Neural progenitor cell (in vitro differentiated cells): ENCODE data around the gene TRMT61A. TPM values are rescaled to one million over a fixed set of nuclear protein-coding genes. Genes with fewer than 3 reads are reported as not detected.

Source experiments
- DNase-seq: peaks from one replicate; pipeline ENCODE4 v3.0.0-alpha.2; 2016; ENCODE audit warnings: low spot score
- H2AFZ ChIP-seq: fragments of 200-600 bp; sonication (generic); replicated peaks from 2 replicates; pipeline ENCODE4 v1.6.1; 2016; ENCODE audit warnings: antibody characterized with exemption
- H3F3A ChIP-seq: fragments of 200-600 bp; sonication (generic); 2 replicates; pipeline ENCODE4 v1.6.1; 2016; ENCODE audit warnings: antibody characterized with exemption, low read depth
- H3K27ac ChIP-seq: fragments of 200-600 bp; sonication (generic); 2 replicates; pipeline ENCODE4 v1.5.1; 2016; ENCODE audit warnings: mild to moderate bottlenecking
- H3K27me3 ChIP-seq: fragments of 200-600 bp; sonication (generic); 2 replicates; pipeline ENCODE4 v1.6.1; 2016; ENCODE audit warnings: mild to moderate bottlenecking, moderate library complexity
- H3K36me3 ChIP-seq: fragments of 200-600 bp; sonication (generic); 2 replicates; pipeline ENCODE4 v1.5.1; 2016
- H3K4me1 ChIP-seq: fragments of 200-600 bp; sonication (generic); 2 replicates; pipeline ENCODE4 v1.6.1; 2016; ENCODE audit warnings: mixed run types
- H3K4me2 ChIP-seq: fragments of 200-600 bp; sonication (generic); 2 replicates; pipeline ENCODE4 v1.6.1; 2016
- H3K4me3 ChIP-seq: fragments of 200-600 bp; sonication (generic); 2 replicates; pipeline ENCODE4 v1.5.1; 2016
- H3K79me2 ChIP-seq: fragments of 200-600 bp; sonication (generic); 2 replicates; pipeline ENCODE4 v1.6.1; 2016; ENCODE audit warnings: low read depth
- H3K9ac ChIP-seq: fragments of 200-600 bp; sonication (generic); 2 replicates; pipeline ENCODE4 v1.6.1; 2016
- H3K9me3 ChIP-seq: fragments of 200-600 bp; sonication (generic); 2 replicates; pipeline ENCODE4 v1.5.1; 2016; ENCODE audit warnings: low read depth
- H4K20me1 ChIP-seq: fragments of 200-600 bp; sonication (generic); 2 replicates; pipeline ENCODE4 v1.6.1; 2016; ENCODE audit warnings: low read depth
- H3K27ac Mint-ChIP-seq: 3 replicates; pipeline ENCODE4 v1.8.0; 2021; ENCODE audit warnings: mixed read lengths
- H3K27me3 Mint-ChIP-seq: 2 replicates; pipeline ENCODE4 v1.8.0; 2022; ENCODE audit warnings: low read depth, mild to moderate bottlenecking, inconsistent platforms, moderate library complexity, mixed read lengths; ENCODE audit not compliant: insufficient read depth
- H3K36me3 Mint-ChIP-seq: 3 replicates; pipeline ENCODE4 v1.8.0; 2021; ENCODE audit warnings: mixed read lengths
- H3K4me1 Mint-ChIP-seq: 3 replicates; pipeline ENCODE4 v1.8.0; 2021; ENCODE audit warnings: mixed read lengths
- H3K4me3 Mint-ChIP-seq: 3 replicates; pipeline ENCODE4 v1.8.0; 2021; ENCODE audit warnings: mild to moderate bottlenecking, moderate library complexity, mixed read lengths
- H3K9me3 Mint-ChIP-seq: 3 replicates; pipeline ENCODE4 v1.8.0; 2020; ENCODE audit warnings: mixed read lengths
- EZH2 ChIP-seq: fragments of 200-600 bp; sonication (generic); IDR thresholded peaks from 2 replicates; pipeline ENCODE4 v1.6.1; 2017; ENCODE audit warnings: antibody characterized with exemption, mild to moderate bottlenecking, moderate library complexity
- EZH2phosphoT487 ChIP-seq: fragments of 200-600 bp; sonication (generic); IDR thresholded peaks from 2 replicates; pipeline ENCODE4 v1.6.1; 2017; ENCODE audit warnings: antibody characterized with exemption
- total RNA-seq: library from RNA; depleted of rRNA; stranded (reverse); fragments of >200 nt; gene quantifications from 2 replicates; pipeline ENCODE4 v1.2.3, GENCODE V29; 2015; ENCODE audit warnings: low replicate concordance
- TF ChIP-seq, protein P1 (sequence below): fragments of 200-600 bp; sonication (generic); IDR thresholded peaks from 2 replicates; pipeline ENCODE4 v1.5.1; 2017; ENCODE audit warnings: antibody characterized with exemption, mild to moderate bottlenecking

Gene TRMT61A
- total RNA-seq, 1 donor from 2014 or later, result 1.2 TPM

DNA sequence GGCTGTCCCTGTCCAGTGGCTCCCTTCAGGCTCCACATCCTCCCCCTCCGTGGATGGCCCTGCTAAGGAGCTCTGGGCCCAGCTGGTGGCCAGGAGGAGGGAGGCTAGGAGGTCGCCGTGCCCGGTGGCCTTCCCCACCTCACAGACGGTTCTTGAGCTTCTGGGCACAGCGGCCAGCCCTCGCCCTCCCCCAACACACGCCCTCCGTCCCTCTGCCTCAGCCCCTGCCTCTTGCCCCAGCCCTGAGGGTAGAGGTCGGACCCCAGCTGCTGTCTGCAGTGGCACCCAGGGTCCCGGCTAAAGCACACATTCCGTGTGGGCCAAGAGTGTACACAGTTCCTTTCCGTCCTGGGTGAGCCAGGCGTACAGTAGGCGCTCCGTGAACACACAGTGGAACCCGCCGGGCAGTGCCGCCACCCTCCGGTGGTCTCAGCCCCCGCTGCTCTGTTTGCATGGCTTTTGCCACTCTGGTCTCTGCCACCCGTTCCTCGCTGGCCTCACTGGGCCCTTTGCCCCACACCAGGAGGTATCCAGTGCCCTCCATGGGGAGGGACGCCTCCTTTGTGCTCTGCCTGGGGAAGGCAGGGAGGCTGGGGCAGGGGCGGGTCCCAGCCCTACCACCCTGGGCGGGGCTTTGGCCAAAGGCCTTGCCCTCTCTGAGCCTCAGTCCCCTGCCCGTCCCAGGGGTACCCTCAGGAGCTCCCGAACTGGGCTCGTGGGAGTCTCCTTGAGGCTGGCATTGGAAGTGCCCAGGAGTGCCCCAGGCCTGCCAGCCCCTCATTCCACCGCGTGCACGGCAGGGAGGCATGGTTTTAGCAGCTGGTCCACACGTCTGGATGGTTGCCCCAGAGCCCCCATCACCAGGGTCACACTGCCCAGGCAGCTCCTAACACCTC is 13.0 kb downstream of the TRMT61A start:
- Histone ChIP-seq H3K4me1 (peaks cover 45% of the 10 kb centered on the region), H3K79me2 (no peaks in the 10 kb centered on the region), H3K9me3 (no peaks in the 10 kb centered on the region), H3K4me2 (peak overlapping the region; percentile 92), H3F3A (peaks cover 7% of the 10 kb centered on the region), H3K9ac (peak overlapping the region; percentile 60), H3K4me3 (peak overlapping the region; percentile 42), H3K36me3 (no peaks in the 10 kb centered on the region), H4K20me1 (no peaks in the 10 kb centered on the region), H3K27ac (peak overlapping the region; percentile 85), H3K27me3 (no peaks in the 10 kb centered on the region), H2AFZ (no peak overlapping the region)
- Mint-ChIP-seq H3K4me1 (peaks cover 36% of the 10 kb centered on the region), H3K4me3 (peak overlapping the region; percentile 65), H3K36me3 (peaks cover under 1% of the 10 kb centered on the region), H3K9me3 (no peaks in the 10 kb centered on the region), H3K27ac (peak overlapping the region; percentile 85), H3K27me3 (peaks cover 8% of the 10 kb centered on the region)
- TF ChIP-seq, protein P1, sequence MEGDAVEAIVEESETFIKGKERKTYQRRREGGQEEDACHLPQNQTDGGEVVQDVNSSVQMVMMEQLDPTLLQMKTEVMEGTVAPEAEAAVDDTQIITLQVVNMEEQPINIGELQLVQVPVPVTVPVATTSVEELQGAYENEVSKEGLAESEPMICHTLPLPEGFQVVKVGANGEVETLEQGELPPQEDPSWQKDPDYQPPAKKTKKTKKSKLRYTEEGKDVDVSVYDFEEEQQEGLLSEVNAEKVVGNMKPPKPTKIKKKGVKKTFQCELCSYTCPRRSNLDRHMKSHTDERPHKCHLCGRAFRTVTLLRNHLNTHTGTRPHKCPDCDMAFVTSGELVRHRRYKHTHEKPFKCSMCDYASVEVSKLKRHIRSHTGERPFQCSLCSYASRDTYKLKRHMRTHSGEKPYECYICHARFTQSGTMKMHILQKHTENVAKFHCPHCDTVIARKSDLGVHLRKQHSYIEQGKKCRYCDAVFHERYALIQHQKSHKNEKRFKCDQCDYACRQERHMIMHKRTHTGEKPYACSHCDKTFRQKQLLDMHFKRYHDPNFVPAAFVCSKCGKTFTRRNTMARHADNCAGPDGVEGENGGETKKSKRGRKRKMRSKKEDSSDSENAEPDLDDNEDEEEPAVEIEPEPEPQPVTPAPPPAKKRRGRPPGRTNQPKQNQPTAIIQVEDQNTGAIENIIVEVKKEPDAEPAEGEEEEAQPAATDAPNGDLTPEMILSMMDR, result peak; percentile 6
- no peak for TF ChIP-seq EZH2phosphoT487
- peak; percentile 65 for DNase-seq

DNA sequence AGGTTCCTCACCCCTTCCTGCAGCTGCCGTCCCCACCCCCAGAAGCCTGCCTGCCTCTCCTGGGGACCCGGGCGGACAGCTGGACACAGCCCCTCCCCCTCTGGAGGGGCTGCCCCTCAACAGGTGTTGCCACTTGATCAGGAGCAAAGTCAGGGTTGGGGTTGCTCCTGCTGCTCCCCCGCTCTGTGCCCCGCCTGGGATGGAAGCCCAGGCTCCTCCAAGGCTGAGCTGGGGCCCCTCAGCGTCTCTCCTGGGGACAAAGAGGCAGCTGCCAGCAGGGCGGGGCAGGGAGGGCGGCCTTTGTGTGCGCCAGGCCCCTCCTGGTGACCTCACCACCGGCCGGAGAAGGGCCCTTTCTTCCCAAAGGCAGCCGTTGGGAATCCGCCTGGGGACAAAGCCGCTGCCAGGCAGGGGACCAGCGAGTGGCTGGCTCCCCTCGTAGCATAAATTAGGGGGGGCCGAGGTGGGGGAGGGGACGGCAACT is 13.7 kb downstream of the TRMT61A start:
- H2AFZ ChIP-seq, result no peak overlapping the region
- H3K4me2 ChIP-seq, result peak overlapping the region; percentile 92
- H3K27me3 ChIP-seq, result no peaks in the 10 kb centered on the region
- Mint-ChIP-seq H3K9me3 (no peaks in the 10 kb centered on the region), H3K27ac (peak overlapping the region; percentile 96), H3K4me3 (peak overlapping the region; percentile 50), H3K4me1 (peaks cover 36% of the 10 kb centered on the region), H3K36me3 (no peaks in the 10 kb centered on the region), H3K27me3 (peaks cover 8% of the 10 kb centered on the region)
- H4K20me1 ChIP-seq, result no peaks in the 10 kb centered on the region
- no peaks in the 10 kb centered on the region for H3K36me3 ChIP-seq
- no peaks in the 10 kb centered on the region for H3K79me2 ChIP-seq
- TF ChIP-seq EZH2, result no peak
- no peak for TF ChIP-seq EZH2phosphoT487
- TF ChIP-seq, protein P1, result no peak
- H3K4me1 ChIP-seq, result peaks cover 45% of the 10 kb centered on the region
- peak overlapping the region; percentile 85 for H3K27ac ChIP-seq
- peak overlapping the region; percentile 42 for H3K4me3 ChIP-seq
- H3K9me3 ChIP-seq, result no peaks in the 10 kb centered on the region
- H3K9ac ChIP-seq, result peak overlapping the region; percentile 60
- peaks cover 7% of the 10 kb centered on the region for H3F3A ChIP-seq
- DNase-seq, result peak; percentile 97

DNA sequence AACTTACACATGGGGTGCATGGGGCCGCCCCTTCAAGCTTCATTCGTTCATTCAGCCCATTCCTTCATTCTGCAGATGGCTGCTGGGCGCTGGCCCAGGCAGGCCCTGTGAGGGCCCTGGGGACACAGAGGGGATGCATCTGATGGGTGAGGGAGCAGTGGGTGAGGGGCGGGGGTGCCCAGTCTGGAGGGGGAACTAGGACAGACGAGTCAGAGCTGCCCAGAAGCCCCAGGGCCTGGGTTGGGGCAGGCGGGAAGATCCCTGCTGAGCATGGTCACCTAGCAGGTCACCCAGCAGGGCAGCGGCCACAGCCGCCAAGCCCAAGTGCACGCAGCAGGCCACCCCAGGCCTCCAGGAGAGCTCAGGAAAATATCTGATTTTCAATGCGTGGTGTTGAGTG is 14.1 kb downstream of the TRMT61A start:
- Mint-ChIP-seq H3K27ac (peak overlapping the region; percentile 96), H3K27me3 (peaks cover 8% of the 10 kb centered on the region), H3K4me3 (peak overlapping the region; percentile 50), H3K4me1 (peaks cover 36% of the 10 kb centered on the region), H3K9me3 (no peaks in the 10 kb centered on the region), H3K36me3 (no peaks in the 10 kb centered on the region)
- Histone ChIP-seq H3K79me2 (no peaks in the 10 kb centered on the region), H3K27me3 (no peaks in the 10 kb centered on the region), H3K27ac (peak overlapping the region; percentile 61), H2AFZ (no peak overlapping the region), H4K20me1 (no peaks in the 10 kb centered on the region), H3K4me1 (peaks cover 45% of the 10 kb centered on the region), H3F3A (peaks cover 7% of the 10 kb centered on the region), H3K4me2 (peak overlapping the region; percentile 92), H3K4me3 (no peak overlapping the region), H3K36me3 (no peaks in the 10 kb centered on the region), H3K9me3 (no peaks in the 10 kb centered on the region), H3K9ac (no peak overlapping the region)
- no peak for DNase-seq
- TF ChIP-seq EZH2phosphoT487, result no peak
